Tibial nerve (tissue), 4 donors: ENCODE data around the gene PPIA. TPM values are rescaled to one million over a fixed set of nuclear protein-coding genes. Genes with fewer than 3 reads are reported as not detected.
"Not testable (repeated sequence)": the region's sequence is repeated elsewhere in the genome, so short reads cannot be mapped to it uniquely, and the experiment has no call there.

Source experiments
- DNase-seq, 2 donors: peaks; one replicate each; pipeline ENCODE4 v3.0.0-alpha.2; 2019; ENCODE audit warnings: low spot score in 2 of 2
- H3K27ac ChIP-seq, 4 donors: fragments of 200-600 bp; sonication (generic) in 3 of 4; one replicate each; pipeline ENCODE4 v1.5.1; 2017 to 2019; ENCODE audit warnings: mild to moderate bottlenecking in 1 of 4
- H3K27me3 ChIP-seq, 2 donors: fragments of 200-600 bp; sonication (generic) in 1 of 2; one replicate each; pipeline versions ENCODE4 v1.5.1 to v1.6.0; 2017 to 2019
- H3K36me3 ChIP-seq, 3 donors: fragments of 200-600 bp; sonication (generic); one replicate each; pipeline ENCODE4 v1.5.1; 2018 to 2019
- H3K4me1 ChIP-seq, 4 donors: fragments of 200-600 bp; sonication (generic) in 3 of 4; one replicate each; pipeline ENCODE4 v1.5.1; 2017 to 2019
- H3K4me3 ChIP-seq, 4 donors: fragments of 200-600 bp; sonication (generic) in 3 of 4; one replicate each; pipeline ENCODE4 v1.5.1; 2017 to 2019; ENCODE audit warnings: mild to moderate bottlenecking in 1 of 4, moderate library complexity in 1 of 4
- H3K9me3 ChIP-seq, 4 donors: fragments of 200-600 bp; sonication (generic) in 3 of 4; one replicate each; pipeline ENCODE4 v1.5.1; 2017 to 2019
- CTCF ChIP-seq, 5 experiments: fragments of 200-600 bp in 3 of 5; fragments of 450-650 bp in 2 of 5; sonication (generic) in 3 of 5; IDR thresholded peaks; one replicate each; pipeline ENCODE4 v1.5.1; 2016 to 2019; ENCODE audit warnings: antibody characterized with exemption in 5 of 5, mild to moderate bottlenecking in 3 of 5, moderate library complexity in 2 of 5
- EP300 ChIP-seq, 2 donors: sonication (generic); formaldehyde crosslinking; IDR thresholded peaks; one replicate each; pipeline ENCODE4 v1.6.1; 2017; ENCODE audit warnings: antibody characterized with exemption in 2 of 2, mild to moderate bottlenecking in 1 of 2
- POLR2A ChIP-seq, 2 donors: fragments of 450-650 bp; IDR thresholded peaks; one replicate each; pipeline ENCODE4 v1.6.1; 2017; ENCODE audit warnings: antibody characterized with exemption in 2 of 2, mild to moderate bottlenecking in 2 of 2, moderate library complexity in 2 of 2
- WGBS, 2 donors: methylation state at CpG; one replicate each; pipeline ENCODE4 v1.1.5; 2018; 5-methylcytosine and 5-hydroxymethylcytosine counted together
- total RNA-seq, 4 donors: library from RNA; depleted of rRNA; stranded (reverse); fragments of >200 nt; gene quantifications; one replicate each; pipeline ENCODE4 v1.1.0, GENCODE V29; 2016

PPIA gene
- total RNA-seq, 4 donors from 2014 or later: 803 to 1,127 (median 967) TPM

GRCh38 chr7:44802418-44803025 is 6.0 kb downstream of the PPIA start:
- Histone ChIP-seq H3K4me3 (no peak overlapping the region), H3K27me3 (no peaks in the 10 kb centered on the region), H3K36me3 (peaks cover 8 to 66% (median 14%) of the 10 kb centered on the region in 3 donors), H3K27ac (no peak overlapping the region), H3K9me3 (no peaks in the 10 kb centered on the region), H3K4me1 (peaks cover 0 to 27% (median 17%) of the 10 kb centered on the region in 4 donors)
- no peak for TF ChIP-seq POLR2A (IDR thresholded peaks at IDR 0.05)
- TF ChIP-seq CTCF (IDR thresholded peaks at IDR 0.05): no peak
- no peak for TF ChIP-seq EP300 (IDR thresholded peaks at IDR 0.05)
- no peak for DNase-seq
- WGBS, 2 donors: 94% methylated on average over 5 of the region's 5 CpGs

GRCh38 chr7:44803828-44804519 is 7.5 kb downstream of the PPIA start:
- peaks cover 8 to 67% (median 14%) of the 10 kb centered on the region in 3 donors for H3K36me3 ChIP-seq

GRCh38 chr7:44805950-44806349 is 9.5 kb downstream of the PPIA start:
- TF ChIP-seq POLR2A (IDR thresholded peaks at IDR 0.05) (no peak), CTCF (IDR thresholded peaks at IDR 0.05) (no peak), EP300 (IDR thresholded peaks at IDR 0.05) (no peak)
- H3K27me3 ChIP-seq: no peaks in the 10 kb centered on the region

More at GRCh38 chr7:44803828-44804519, 7.5 kb downstream of the PPIA start:
- not testable (repeated sequence) for H3K4me3 ChIP-seq, H3K27ac ChIP-seq, H3K27me3 ChIP-seq, DNase-seq, H3K9me3 ChIP-seq
- peaks cover 0 to 13% (median 5%) of the 10 kb centered on the region in 4 donors for H3K4me1 ChIP-seq
- 92 to 94% methylated on average over 10 of the region's 10 CpGs for WGBS, 2 donors

GRCh38 chr7:44808914-44809393 is 12.5 kb downstream of the PPIA start:
- Histone ChIP-seq H3K27ac (no peak overlapping the region), H3K36me3 (peaks cover 0 to 21% (median 0%) of the 10 kb centered on the region in 3 donors), H3K4me3 (no peak overlapping the region), H3K9me3 (no peaks in the 10 kb centered on the region), H3K27me3 (no peaks in the 10 kb centered on the region), H3K4me1 (no peaks in the 10 kb centered on the region)
- 77 to 78% methylated on average over 4 of the region's 4 CpGs for WGBS, 2 donors
- no peak for TF ChIP-seq POLR2A (IDR thresholded peaks at IDR 0.05)
- TF ChIP-seq CTCF (IDR thresholded peaks at IDR 0.05): no peak
- TF ChIP-seq EP300 (IDR thresholded peaks at IDR 0.05): no peak
- no peak for DNase-seq

More at GRCh38 chr7:44805950-44806349, 9.5 kb downstream of the PPIA start:
- no peaks in the 10 kb centered on the region for H3K9me3 ChIP-seq
- H3K4me3 ChIP-seq: no peak overlapping the region
- H3K27ac ChIP-seq: no peak overlapping the region
- peaks cover 4 to 51% (median 4%) of the 10 kb centered on the region in 3 donors for H3K36me3 ChIP-seq
- no peak for DNase-seq
- no peaks in the 10 kb centered on the region for H3K4me1 ChIP-seq
- 89 to 94% methylated on average over 5 of the region's 5 CpGs for WGBS, 2 donors

- Histone ChIP-seq H3K36me3 (peaks cover 0 to 4% (median 0%) of the 10 kb centered on the region in 3 donors), H3K9me3 (no peaks in the 10 kb centered on the region), H3K4me1 (no peaks in the 10 kb centered on the region), H3K4me3 (no peak overlapping the region), H3K27ac (no peak overlapping the region), H3K27me3 (no peaks in the 10 kb centered on the region)
- DNase-seq: no peak
- TF ChIP-seq POLR2A (IDR thresholded peaks at IDR 0.05): no peak
- TF ChIP-seq EP300 (IDR thresholded peaks at IDR 0.05): no peak
- no peak for TF ChIP-seq CTCF (IDR thresholded peaks at IDR 0.05)
Observed at GRCh38 chr7:44811093-44811492, 14.6 kb downstream of the PPIA start.
